Measurements from ENCODE around the gene AGMO.

Gene AGMO

GRCh38 chr7:15561835-15562234 lies at the start of gene AGMO:
Gene AGMO, minus strand, starts transcription at chr7:15562015.
- no peak for DNase-seq

- no peak for DNase-seq
Observed at GRCh38 chr7:15610503-15610902, 48.7 kb upstream of the AGMO start.

GRCh38 chr7:15609287-15609686 lies 47.5 kb upstream of the AGMO start:
- no peak for DNase-seq

- no peak for DNase-seq
Observed at GRCh38 chr7:15607529-15608210, 45.9 kb upstream of the AGMO start.

- no peak for DNase-seq
Observed at GRCh38 chr7:15606561-15606960, 44.7 kb upstream of the AGMO start.

- no peak for DNase-seq
Observed at GRCh38 chr7:15604166-15604565, 42.4 kb upstream of the AGMO start.

GRCh38 chr7:15603124-15603523 lies 41.3 kb upstream of the AGMO start:
- no peak for DNase-seq

GRCh38 chr7:15602236-15602635 lies 40.4 kb upstream of the AGMO start:
- DNase-seq: no peak

GRCh38 chr7:15601175-15601574 lies 39.4 kb upstream of the AGMO start:
- no peak for DNase-seq

GRCh38 chr7:15600298-15600697 lies 38.5 kb upstream of the AGMO start:
- DNase-seq: no peak

- DNase-seq: no peak
Observed at GRCh38 chr7:15594461-15594860, 32.6 kb upstream of the AGMO start.

- DNase-seq: no peak
Observed at GRCh38 chr7:15593382-15593781, 31.6 kb upstream of the AGMO start.

- no peak for DNase-seq
Observed at GRCh38 chr7:15586266-15586665, 24.5 kb upstream of the AGMO start.

GRCh38 chr7:15584575-15584974 lies 22.8 kb upstream of the AGMO start:
- DNase-seq: no peak

GRCh38 chr7:15582773-15583172 lies 21.0 kb upstream of the AGMO start:
- no peak for DNase-seq

- DNase-seq: no peak
Observed at GRCh38 chr7:15581352-15581951, 19.6 kb upstream of the AGMO start.

GRCh38 chr7:15580604-15581351 lies 19.0 kb upstream of the AGMO start:
- DNase-seq: no peak

GRCh38 chr7:15577600-15577999 lies 15.8 kb upstream of the AGMO start:
- DNase-seq: no peak

- no peak for DNase-seq
Observed at GRCh38 chr7:15571301-15571878, 9.6 kb upstream of the AGMO start.

- DNase-seq: no peak
Observed at GRCh38 chr7:15567652-15568051, 5.8 kb upstream of the AGMO start.

- DNase-seq: no peak
Observed at GRCh38 chr7:15567036-15567435, 5.2 kb upstream of the AGMO start.

- DNase-seq: no peak
Observed at GRCh38 chr7:15566476-15566875, 4.7 kb upstream of the AGMO start.

- no peak for DNase-seq
Observed at GRCh38 chr7:15560968-15561367, 847 bp downstream of the AGMO start.

GRCh38 chr7:15559416-15559928 lies 2.3 kb downstream of the AGMO start:
- no peak for DNase-seq

Measured in stimulated activated CD4-positive, alpha-beta T cell treated with anti-CD3 and anti-CD28 coated beads, Interleukin-4, amount 100 ng/mL, for 1 hour (primary cell).